ENCODE results near the gene DEFB124.
A peak's percentile ranks its signal among the peaks of the same experiment; 100 is the strongest.

DEFB124 gene

DNA sequence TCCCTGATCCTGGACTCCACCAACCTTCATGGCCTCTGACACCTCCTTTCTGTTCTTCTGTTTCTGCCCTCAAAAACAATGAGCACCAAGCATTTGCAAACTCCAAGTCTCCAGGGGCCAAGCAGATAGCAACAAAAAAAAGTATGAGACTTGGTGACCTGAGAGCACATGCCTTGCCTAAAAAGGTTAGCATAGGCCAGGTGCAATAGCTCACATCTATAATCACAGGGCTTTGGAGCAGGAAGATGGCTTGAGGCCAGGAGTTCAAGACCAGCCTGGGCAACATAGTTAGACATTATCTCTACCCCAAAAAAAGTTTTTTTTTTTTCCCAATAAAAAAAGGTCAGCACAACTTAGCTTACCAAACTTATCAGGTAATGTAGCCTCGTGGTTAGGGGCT, 25.6 kb upstream of the DEFB124 start:
- H3K9me3 ChIP-seq (ENCODE audit: severe bottlenecking), result no peaks in the 10 kb centered on the region
- no peak overlapping the region for H3K27ac ChIP-seq (ENCODE audit: poor library complexity, severe bottlenecking)
- H3K4me1 ChIP-seq (ENCODE audit: insufficient read depth, poor library complexity, severe bottlenecking), result no peaks in the 10 kb centered on the region
- no peak for TF ChIP-seq CTCF (IDR thresholded peaks at IDR 0.05; ENCODE audit: poor library complexity, severe bottlenecking)
- H3K36me3 ChIP-seq (ENCODE audit: low read depth), result no peaks in the 10 kb centered on the region
- peaks cover 10% of the 10 kb centered on the region for H3K27me3 ChIP-seq (ENCODE audit: insufficient read depth, poor library complexity, severe bottlenecking)
- H3K4me3 ChIP-seq (ENCODE audit: severe bottlenecking), result no peak overlapping the region
- DNase-seq (ENCODE audit: low spot score) (no peak), ATAC-seq (ENCODE audit: low read depth) (no peak)

- Histone ChIP-seq H3K27me3 (ENCODE audit: insufficient read depth, poor library complexity, severe bottlenecking) (peaks cover 10% of the 10 kb centered on the region), H3K4me3 (ENCODE audit: severe bottlenecking) (no peak overlapping the region), H3K4me1 (ENCODE audit: insufficient read depth, poor library complexity, severe bottlenecking) (no peaks in the 10 kb centered on the region), H3K27ac (ENCODE audit: poor library complexity, severe bottlenecking) (no peak overlapping the region), H3K36me3 (ENCODE audit: low read depth) (no peaks in the 10 kb centered on the region), H3K9me3 (ENCODE audit: severe bottlenecking) (no peaks in the 10 kb centered on the region)
- no peak for TF ChIP-seq CTCF (IDR thresholded peaks at IDR 0.05; ENCODE audit: poor library complexity, severe bottlenecking)
- DNase-seq (ENCODE audit: low spot score) (no peak), ATAC-seq (ENCODE audit: low read depth) (no peak)
Measured at GRCh38 chr20:31497838-31498540, 23.1 kb upstream of the DEFB124 start.

- Histone ChIP-seq H3K4me3 (ENCODE audit: severe bottlenecking) (no peak overlapping the region), H3K36me3 (ENCODE audit: low read depth) (no peaks in the 10 kb centered on the region), H3K27me3 (ENCODE audit: insufficient read depth, poor library complexity, severe bottlenecking) (peaks cover 10% of the 10 kb centered on the region), H3K4me1 (ENCODE audit: insufficient read depth, poor library complexity, severe bottlenecking) (no peaks in the 10 kb centered on the region), H3K9me3 (ENCODE audit: severe bottlenecking) (no peaks in the 10 kb centered on the region), H3K27ac (ENCODE audit: poor library complexity, severe bottlenecking) (no peak overlapping the region)
- no peak for TF ChIP-seq CTCF (IDR thresholded peaks at IDR 0.05; ENCODE audit: poor library complexity, severe bottlenecking)
- peak; percentile 52 for ATAC-seq (ENCODE audit: low read depth)
- peak; percentile 84 for DNase-seq (ENCODE audit: low spot score)
Measured at GRCh38 chr20:31496761-31497295, 21.9 kb upstream of the DEFB124 start.

- Histone ChIP-seq H3K36me3 (ENCODE audit: low read depth) (no peaks in the 10 kb centered on the region), H3K27me3 (ENCODE audit: insufficient read depth, poor library complexity, severe bottlenecking) (peaks cover 10% of the 10 kb centered on the region), H3K4me3 (ENCODE audit: severe bottlenecking) (no peak overlapping the region), H3K27ac (ENCODE audit: poor library complexity, severe bottlenecking) (no peak overlapping the region), H3K9me3 (ENCODE audit: severe bottlenecking) (no peaks in the 10 kb centered on the region), H3K4me1 (ENCODE audit: insufficient read depth, poor library complexity, severe bottlenecking) (no peaks in the 10 kb centered on the region)
- ATAC-seq (ENCODE audit: low read depth), result peak; percentile 33; the same call in 2 of the 3 replicates
- DNase-seq (ENCODE audit: low spot score), result no peak
- peak; percentile 47 for TF ChIP-seq CTCF (IDR thresholded peaks at IDR 0.05; ENCODE audit: poor library complexity, severe bottlenecking)
Measured at GRCh38 chr20:31494131-31494530, 19.2 kb upstream of the DEFB124 start.

GRCh38 chr20:31490752-31491151, 15.8 kb upstream of the DEFB124 start:
- ATAC-seq (ENCODE audit: low read depth) (no peak), DNase-seq (ENCODE audit: low spot score) (no peak)
- H3K4me3 ChIP-seq (ENCODE audit: severe bottlenecking), result no peak overlapping the region

More at GRCh38 chr20:31490752-31491151, 15.8 kb upstream of the DEFB124 start:
- Histone ChIP-seq H3K27ac (ENCODE audit: poor library complexity, severe bottlenecking) (no peak overlapping the region), H3K36me3 (ENCODE audit: low read depth) (no peaks in the 10 kb centered on the region), H3K27me3 (ENCODE audit: insufficient read depth, poor library complexity, severe bottlenecking) (peaks cover 8% of the 10 kb centered on the region), H3K4me1 (ENCODE audit: insufficient read depth, poor library complexity, severe bottlenecking) (no peaks in the 10 kb centered on the region), H3K9me3 (ENCODE audit: severe bottlenecking) (no peaks in the 10 kb centered on the region)
- TF ChIP-seq CTCF (IDR thresholded peaks at IDR 0.05; ENCODE audit: poor library complexity, severe bottlenecking), result no peak

Data from RWPE2 (cell line).